ENCODE measurements around the gene ACADS. TPM values are rescaled to one million over a fixed set of nuclear protein-coding genes. Genes with fewer than 3 reads are reported as not detected.

ACADS gene
- 10 to 100 TPM; 49.4 to 52.0 TPM for total RNA-seq
- long read RNA-seq, transcript ACADS-201 (10 exons, 1,950 nt) = major isoform, 211 of 242 reads
- long read RNA-seq, partial matches to known transcripts = 14 of 242 reads
- long read RNA-seq, other reads (novel, unspliced or antisense) = 17 of 242 reads

GRCh38 chr12:120725659-120726509 lies at the start of gene ACADS:
Gene ACADS (plus strand): TSS chr12:120725826. CDS start chr12:120725886, 60 bp downstream.
- intact Hi-C loops (cut with DNase I) = no loop called here
- DNase-seq (peak; percentile 93), ATAC-seq (peak; percentile 99)

- ATAC-seq = peak; percentile 47 to 75
- intact Hi-C loops (cut with DNase I) = no loop called here
- no peak for DNase-seq
Measured at GRCh38 chr12:120677765-120678473, 47.7 kb upstream of the ACADS start.

- no peak for ATAC-seq
- intact Hi-C loops (cut with DNase I) = no loop called here
- DNase-seq = no peak
Measured at GRCh38 chr12:120678572-120678971, 47.1 kb upstream of the ACADS start.

- ATAC-seq (no peak), DNase-seq (no peak)
- intact Hi-C loops (cut with DNase I) = no loop called here
Measured at GRCh38 chr12:120680165-120680738, 45.4 kb upstream of the ACADS start.

- no peak for ATAC-seq
- no peak for DNase-seq
- intact Hi-C loops (cut with DNase I) = no loop called here
Measured at GRCh38 chr12:120684523-120684932, 41.1 kb upstream of the ACADS start.

GRCh38 chr12:120685522-120685921 lies 40.1 kb upstream of the ACADS start:
- ATAC-seq (no peak), DNase-seq (no peak)
- intact Hi-C loops (cut with DNase I) = no loop called here

GRCh38 chr12:120686151-120686689 lies 39.4 kb upstream of the ACADS start:
- intact Hi-C loops (cut with DNase I) = no loop called here
- DNase-seq (peak; percentile 98), ATAC-seq (peak; percentile 90 to 95)

GRCh38 chr12:120686690-120687577 lies 38.7 kb upstream of the ACADS start, which contains the start of gene MLEC:
Gene MLEC (plus strand): TSS chr12:120687149. CDS start chr12:120687297, 148 bp downstream.
- intact Hi-C loops (cut with DNase I) = no loop called here
- DNase-seq (peak; percentile 99), ATAC-seq (peak; percentile 93 to 96)

- ATAC-seq (no peak), DNase-seq (peak; percentile 41)
- intact Hi-C loops (cut with DNase I) = no loop called here
Measured at GRCh38 chr12:120687578-120688289, 37.9 kb upstream of the ACADS start.

GRCh38 chr12:120688527-120689071 lies 37.0 kb upstream of the ACADS start:
- ATAC-seq = no peak
- intact Hi-C loops (cut with DNase I) = no loop called here
- DNase-seq = no peak

GRCh38 chr12:120689397-120690082 lies 36.1 kb upstream of the ACADS start:
- no peak for ATAC-seq
- DNase-seq = no peak
- intact Hi-C loops (cut with DNase I) = no loop called here

GRCh38 chr12:120690083-120690450 lies 35.6 kb upstream of the ACADS start:
- intact Hi-C loops (cut with DNase I) = no loop called here
- ATAC-seq (no peak), DNase-seq (no peak)

- ATAC-seq (no peak), DNase-seq (no peak)
- intact Hi-C loops (cut with DNase I) = no loop called here
Measured at GRCh38 chr12:120690978-120691377, 34.6 kb upstream of the ACADS start.

- no peak for DNase-seq
- no peak for ATAC-seq
- intact Hi-C loops (cut with DNase I) = no loop called here
Measured at GRCh38 chr12:120692524-120693033, 33.0 kb upstream of the ACADS start.

GRCh38 chr12:120693848-120694247 lies 31.8 kb upstream of the ACADS start:
- ATAC-seq (no peak), DNase-seq (no peak)
- intact Hi-C loops (cut with DNase I) = no loop called here

- intact Hi-C loops (cut with DNase I) = no loop called here
- ATAC-seq (no peak), DNase-seq (no peak)
Measured at GRCh38 chr12:120696626-120697025, 29.0 kb upstream of the ACADS start.

GRCh38 chr12:120697344-120697743 lies 28.3 kb upstream of the ACADS start:
- no peak for ATAC-seq

More at GRCh38 chr12:120697344-120697743, 28.3 kb upstream of the ACADS start:
- DNase-seq = no peak
- intact Hi-C loops (cut with DNase I) = no loop called here

Measured in left cardiac atrium (tissue), 4 donors.